NCI-H82 treated with DMSO at 0.1 percent for 48 hours (cell line): ENCODE results near the gene FAM181A.

Experiments used
- DNase-seq: peaks from one replicate; lab custom pipeline; 2025; ENCODE audit not compliant: unreplicated experiment; lab: John Stamatoyannopoulos, UW

FAM181A gene

GRCh38 chr14:93926873-93927799, at the start of gene FAM181A:
FAM181A (plus strand) TSS chr14:93927344; CDS start chr14:93928286, 942 bp downstream.
- DNase-seq, result no peak

- no peak for DNase-seq
Measured at GRCh38 chr14:93878212-93878611, 48.9 kb upstream of the FAM181A start.

DNA sequence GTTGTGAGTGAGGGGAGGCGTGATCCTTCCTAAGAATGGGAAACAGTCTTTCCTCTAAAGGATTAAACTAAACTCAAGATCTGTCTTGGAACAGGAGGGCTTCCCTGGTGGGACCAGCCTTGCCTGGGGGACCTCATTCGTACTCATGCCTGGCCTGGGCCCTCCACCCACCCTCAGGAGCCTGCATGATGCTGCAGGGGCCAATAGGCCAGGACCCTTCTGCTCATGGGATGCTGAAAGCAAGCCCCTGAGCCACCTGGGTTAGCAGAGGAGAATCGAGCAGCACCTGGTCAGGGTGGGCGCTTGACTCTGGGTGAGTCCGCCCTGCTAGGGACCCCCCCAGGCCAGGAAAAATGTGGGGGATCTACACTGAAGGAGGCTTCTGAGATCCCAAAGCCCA, 48.3 kb upstream of the FAM181A start:
- no peak for DNase-seq

DNA sequence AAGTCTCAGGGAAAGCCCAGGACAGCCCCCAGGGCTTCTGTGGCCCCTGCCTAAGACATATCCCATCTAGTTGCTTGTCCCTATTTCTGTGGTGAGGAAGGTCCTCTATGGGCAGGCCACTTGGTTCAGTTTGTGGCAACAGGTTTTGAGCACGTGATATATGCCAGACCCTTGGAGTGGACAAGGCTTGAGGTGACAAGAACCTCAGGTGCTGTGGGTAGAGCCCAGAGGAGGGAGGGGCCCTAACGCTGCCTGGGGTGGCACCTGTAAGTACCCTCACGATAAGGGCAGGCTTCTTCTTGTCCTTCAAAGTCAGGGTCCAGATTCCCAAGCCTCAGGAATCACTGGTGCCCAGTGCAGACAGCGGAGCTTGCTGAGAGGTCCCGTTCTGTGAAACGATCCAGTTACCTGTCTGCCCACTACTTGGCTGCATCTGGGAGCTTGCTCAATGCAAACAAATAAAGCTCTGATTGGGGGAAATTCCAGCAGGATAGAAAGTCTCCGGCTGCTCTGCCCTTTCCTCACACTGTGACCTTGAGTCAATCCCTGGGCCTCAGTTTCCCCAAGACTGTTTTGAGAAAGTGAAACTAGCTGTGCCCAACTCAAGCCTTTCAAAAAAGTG, 47.7 kb upstream of the FAM181A start:
- DNase-seq, result no peak

GRCh38 chr14:93880021-93880820, 46.9 kb upstream of the FAM181A start:
- no peak for DNase-seq

- DNase-seq, result no peak
Measured at GRCh38 chr14:93884950-93885349, 42.2 kb upstream of the FAM181A start.

DNA sequence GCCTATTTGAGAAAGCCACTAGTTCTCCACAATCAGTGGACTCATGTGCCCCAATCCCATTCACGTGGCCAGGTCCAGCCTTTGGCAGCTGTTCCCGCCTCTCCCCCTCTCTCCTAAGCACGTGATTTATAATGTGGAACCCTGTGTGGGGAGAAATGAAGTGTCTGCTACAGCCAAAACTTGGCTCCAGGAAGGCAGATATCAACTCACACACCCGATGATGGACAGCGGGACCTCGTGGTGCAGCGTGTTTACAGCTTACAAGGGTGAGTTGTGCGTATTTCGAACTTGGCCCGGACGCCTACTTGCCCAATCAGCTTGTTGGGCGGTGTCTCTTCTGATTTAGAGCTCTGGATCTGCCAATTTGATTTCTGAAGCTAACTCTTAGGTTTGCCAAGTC, 38.1 kb upstream of the FAM181A start:
- no peak for DNase-seq

- no peak for DNase-seq
Measured at GRCh38 chr14:93889739-93890483, 37.2 kb upstream of the FAM181A start.

DNA sequence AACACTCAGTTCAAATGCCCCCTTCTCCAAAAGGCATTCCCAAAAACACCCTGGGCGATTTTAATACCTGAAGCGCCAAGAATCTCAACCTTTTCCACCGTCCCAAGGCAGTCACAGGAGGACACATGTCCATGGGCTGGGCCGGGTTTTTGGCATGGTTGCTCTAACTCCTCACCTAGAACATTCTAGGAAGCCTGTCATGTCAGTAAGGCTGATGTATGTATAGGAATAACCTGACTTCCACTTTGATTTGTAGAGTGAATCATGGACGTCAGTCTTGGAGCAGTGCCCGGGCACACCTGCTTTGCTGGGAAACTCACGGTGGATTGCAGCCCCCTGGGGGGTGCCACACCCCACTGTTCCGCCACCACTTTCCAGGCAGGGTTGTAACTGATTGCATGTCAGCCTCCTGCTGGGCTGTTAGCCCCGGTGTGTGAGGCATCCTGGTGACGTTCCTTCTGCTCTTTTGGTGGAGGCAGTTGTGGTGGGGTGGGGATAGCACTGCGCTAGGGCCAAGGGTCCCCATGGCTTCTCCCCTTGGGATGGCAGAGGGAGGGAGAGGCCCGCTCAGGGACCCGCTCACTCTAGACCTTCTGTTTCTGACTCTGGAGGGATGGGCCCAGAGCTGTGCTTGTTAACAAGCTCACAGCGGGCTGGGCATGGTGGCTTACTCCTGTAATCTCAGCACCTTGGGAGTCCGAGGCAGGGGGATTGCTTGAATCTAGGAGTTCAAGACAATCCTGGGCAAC, 35.2 kb upstream of the FAM181A start:
- DNase-seq, result no peak

GRCh38 chr14:93892505-93892839, 34.7 kb upstream of the FAM181A start:
- no peak for DNase-seq

- no peak for DNase-seq
Measured at GRCh38 chr14:93892923-93893558, 34.1 kb upstream of the FAM181A start.

DNA sequence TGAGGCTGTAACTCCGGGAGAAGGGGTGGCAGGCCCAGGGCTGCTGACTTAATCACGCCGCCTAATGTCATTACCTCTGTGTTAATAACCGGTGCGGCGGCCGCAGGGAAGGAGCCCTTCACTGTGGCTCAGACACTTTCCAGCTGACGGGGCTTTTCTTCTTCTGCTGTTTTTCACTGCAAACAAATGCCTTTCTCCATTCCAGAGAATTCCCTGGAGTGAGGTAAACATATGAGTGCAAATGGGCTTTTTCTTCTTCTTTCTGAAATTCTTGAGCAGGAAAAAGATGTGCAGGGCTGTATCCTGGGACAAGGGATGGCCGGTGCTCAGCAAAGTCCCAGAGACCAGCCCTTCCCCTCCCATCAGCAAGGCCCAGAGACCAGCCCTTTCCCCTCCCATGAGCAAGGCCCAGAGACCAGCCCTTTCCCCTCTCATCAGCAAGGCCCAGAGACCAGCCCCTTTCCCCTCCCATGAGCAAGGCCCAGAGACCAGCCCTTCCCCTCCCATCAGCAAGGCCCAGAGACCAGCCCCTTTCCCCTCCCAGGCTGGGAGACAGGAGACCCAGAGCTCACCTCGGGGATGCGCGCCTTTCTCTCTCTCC, 33.4 kb upstream of the FAM181A start:
- peak; percentile 22 for DNase-seq

GRCh38 chr14:93895023-93895604, 32.0 kb upstream of the FAM181A start:
- peak; percentile 49 for DNase-seq

GRCh38 chr14:93897476-93897845, 29.7 kb upstream of the FAM181A start:
- DNase-seq, result no peak

GRCh38 chr14:93898081-93898611, 29.0 kb upstream of the FAM181A start:
- DNase-seq, result no peak

DNA sequence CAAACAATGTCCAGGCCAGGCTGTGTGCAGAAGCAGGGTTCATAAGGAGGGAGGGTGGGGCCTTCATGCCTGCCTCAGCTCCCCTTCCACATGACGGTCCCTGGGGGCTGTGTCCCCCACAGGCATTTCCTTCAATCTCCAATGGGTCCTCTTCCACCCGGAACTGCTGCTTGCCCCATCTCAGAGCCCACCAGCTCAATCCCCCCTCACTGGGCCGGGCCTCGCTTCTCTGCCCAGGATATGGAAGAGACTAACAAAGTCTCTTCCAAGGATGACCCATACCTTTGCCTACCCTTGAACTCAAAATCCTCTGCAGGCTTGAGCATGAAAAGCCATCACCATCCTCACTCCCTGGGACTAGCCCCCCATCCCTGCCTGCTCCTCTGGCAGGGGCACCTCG, 28.4 kb upstream of the FAM181A start:
- DNase-seq, result no peak

- DNase-seq, result no peak
Measured at GRCh38 chr14:93901813-93902212, 25.3 kb upstream of the FAM181A start.

GRCh38 chr14:93902619-93903307, 24.4 kb upstream of the FAM181A start:
- DNase-seq, result no peak
